ENCODE results near the gene LAMA3.

LAMA3 gene

GRCh38 chr18:23903971-23904370 is 214.7 kb downstream of the LAMA3 start:
- no peak for DNase-seq (ENCODE audit: low spot score)

GRCh38 chr18:23906658-23907057 is 217.4 kb downstream of the LAMA3 start:
- no peak for DNase-seq (ENCODE audit: low spot score)

GRCh38 chr18:23908827-23909226 is 219.6 kb downstream of the LAMA3 start:
- DNase-seq (ENCODE audit: low spot score): no peak

GRCh38 chr18:23910032-23910431 is 220.8 kb downstream of the LAMA3 start:
- no peak for DNase-seq (ENCODE audit: low spot score)

GRCh38 chr18:23912356-23912755 is 223.1 kb downstream of the LAMA3 start:
- no peak for DNase-seq (ENCODE audit: low spot score)

GRCh38 chr18:23916338-23916737 is 227.1 kb downstream of the LAMA3 start:
- no peak for DNase-seq (ENCODE audit: low spot score)

- peak; percentile 56 for DNase-seq (ENCODE audit: low spot score)
Measured at GRCh38 chr18:23918395-23919032, 229.3 kb downstream of the LAMA3 start.

- DNase-seq (ENCODE audit: low spot score): no peak
Measured at GRCh38 chr18:23920054-23920453, 230.8 kb downstream of the LAMA3 start.

GRCh38 chr18:23921716-23922285 is 232.5 kb downstream of the LAMA3 start:
- DNase-seq (ENCODE audit: low spot score): no peak

GRCh38 chr18:23922939-23923338 is 233.7 kb downstream of the LAMA3 start:
- no peak for DNase-seq (ENCODE audit: low spot score)

GRCh38 chr18:23924813-23925212 is 235.6 kb downstream of the LAMA3 start:
- DNase-seq (ENCODE audit: low spot score): no peak

- DNase-seq (ENCODE audit: low spot score): no peak
Measured at GRCh38 chr18:23926571-23926970, 237.3 kb downstream of the LAMA3 start.

GRCh38 chr18:23927821-23928746 is 238.8 kb downstream of the LAMA3 start:
- DNase-seq (ENCODE audit: low spot score): no peak

- no peak for DNase-seq (ENCODE audit: low spot score)
Measured at GRCh38 chr18:23929362-23929930, 240.2 kb downstream of the LAMA3 start.

- DNase-seq (ENCODE audit: low spot score): no peak
Measured at GRCh38 chr18:23930002-23930401, 240.7 kb downstream of the LAMA3 start.

GRCh38 chr18:23932385-23933067 is 243.3 kb downstream of the LAMA3 start:
- DNase-seq (ENCODE audit: low spot score): no peak

- DNase-seq (ENCODE audit: low spot score): no peak
Measured at GRCh38 chr18:23933407-23933806, 244.2 kb downstream of the LAMA3 start.

- no peak for DNase-seq (ENCODE audit: low spot score)
Measured at GRCh38 chr18:23934252-23934651, 245.0 kb downstream of the LAMA3 start.

GRCh38 chr18:23934863-23935262 is 245.6 kb downstream of the LAMA3 start:
- no peak for DNase-seq (ENCODE audit: low spot score)

GRCh38 chr18:23935804-23936203 is 246.6 kb downstream of the LAMA3 start:
- DNase-seq (ENCODE audit: low spot score): no peak

- DNase-seq (ENCODE audit: low spot score): no peak
Measured at GRCh38 chr18:23936381-23936958, 247.2 kb downstream of the LAMA3 start.
